Right lobe of liver (tissue), 4 donors: ENCODE data around the gene ITGA3.

ENCODE experiments used
- POLR2A ChIP-seq: fragments of 450-650 bp; IDR thresholded peaks from one replicate; pipeline ENCODE4 v1.6.1; 2017; ENCODE audit warnings: antibody characterized with exemption, mild to moderate bottlenecking
- TF ChIP-seq, protein P1 (sequence below), 4 donors: fragments of 200-600 bp in 3 of 4; fragments of 450-650 bp in 1 of 4; IDR thresholded peaks; one replicate each; pipeline versions ENCODE4 v1.5.1 to v1.8.0; 2016 to 2022; ENCODE audit warnings: antibody characterized with exemption in 4 of 4, mild to moderate bottlenecking in 2 of 4
- donor health status: DM: no; HTN: no; CAD: no.
- donor health status: DM: no; HTN: no; CAD: no.
- donor health status: DM: no; HTN: yes; CAD: no.

DNA sequence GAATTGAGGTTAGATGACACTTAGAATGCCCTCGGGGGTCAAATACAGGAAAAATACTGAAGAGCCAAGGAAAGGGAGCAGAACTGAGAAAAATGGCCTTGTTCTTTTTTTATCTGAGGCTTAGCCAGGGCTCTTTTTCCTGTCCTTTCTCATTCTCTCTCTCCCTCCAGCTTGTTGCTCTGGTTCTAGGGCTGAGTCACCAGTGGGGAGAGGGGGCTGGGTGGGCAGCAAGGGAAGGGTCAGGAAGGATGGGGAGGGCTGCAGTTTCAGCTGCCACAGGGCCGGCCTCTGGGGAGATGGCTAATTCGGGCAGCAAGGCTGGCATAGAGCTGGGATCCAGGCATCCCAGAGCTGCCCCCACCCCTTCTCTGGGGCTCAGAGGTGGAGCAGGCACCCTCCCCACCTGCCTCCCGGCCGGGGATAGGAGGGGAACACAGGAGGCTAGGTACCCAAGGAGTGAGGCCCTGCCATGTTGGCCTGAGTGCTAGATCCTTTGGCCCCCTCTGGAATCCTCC is 3.9 kb downstream of the ITGA3 start:
- TF ChIP-seq, protein P1, sequence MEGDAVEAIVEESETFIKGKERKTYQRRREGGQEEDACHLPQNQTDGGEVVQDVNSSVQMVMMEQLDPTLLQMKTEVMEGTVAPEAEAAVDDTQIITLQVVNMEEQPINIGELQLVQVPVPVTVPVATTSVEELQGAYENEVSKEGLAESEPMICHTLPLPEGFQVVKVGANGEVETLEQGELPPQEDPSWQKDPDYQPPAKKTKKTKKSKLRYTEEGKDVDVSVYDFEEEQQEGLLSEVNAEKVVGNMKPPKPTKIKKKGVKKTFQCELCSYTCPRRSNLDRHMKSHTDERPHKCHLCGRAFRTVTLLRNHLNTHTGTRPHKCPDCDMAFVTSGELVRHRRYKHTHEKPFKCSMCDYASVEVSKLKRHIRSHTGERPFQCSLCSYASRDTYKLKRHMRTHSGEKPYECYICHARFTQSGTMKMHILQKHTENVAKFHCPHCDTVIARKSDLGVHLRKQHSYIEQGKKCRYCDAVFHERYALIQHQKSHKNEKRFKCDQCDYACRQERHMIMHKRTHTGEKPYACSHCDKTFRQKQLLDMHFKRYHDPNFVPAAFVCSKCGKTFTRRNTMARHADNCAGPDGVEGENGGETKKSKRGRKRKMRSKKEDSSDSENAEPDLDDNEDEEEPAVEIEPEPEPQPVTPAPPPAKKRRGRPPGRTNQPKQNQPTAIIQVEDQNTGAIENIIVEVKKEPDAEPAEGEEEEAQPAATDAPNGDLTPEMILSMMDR (IDR thresholded peaks at IDR 0.05) = no peak
- TF ChIP-seq POLR2A = no peak
